ENCODE results near the gene KRT33A. TPM values are rescaled to one million over a fixed set of nuclear protein-coding genes. Genes with fewer than 3 reads are reported as not detected.

The KRT33A gene
- total and polyA plus RNA-seq, 2 experiments from 2014 or later = not detected

DNA sequence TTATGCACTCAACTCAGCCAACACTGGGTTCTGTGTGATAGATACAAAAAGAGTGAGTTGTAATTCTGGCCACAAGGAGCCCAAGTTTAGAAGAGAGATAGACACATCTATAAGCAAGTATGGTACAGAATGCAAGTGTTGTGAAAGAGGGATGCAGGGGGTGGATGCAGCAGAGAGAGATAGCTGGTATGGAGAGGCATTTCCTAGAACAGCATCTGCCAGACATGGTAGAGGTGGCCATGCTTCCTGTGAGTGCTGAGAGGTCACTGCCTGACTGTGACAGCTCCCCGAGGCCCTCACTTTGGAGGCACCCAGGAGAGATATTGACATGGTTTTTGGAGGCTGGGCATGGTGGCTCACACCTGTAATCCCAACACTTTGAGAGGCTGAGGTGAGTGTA lies 39.5 kb downstream of the KRT33A start:
- no peaks in the 10 kb centered on the region for H3K36me3 ChIP-seq (replicated peaks; ENCODE audit: insufficient read depth, low read depth)
- no peaks in the 10 kb centered on the region for H4K20me1 ChIP-seq (ENCODE audit: insufficient read depth, poor library complexity, severe bottlenecking)
- peaks cover 6% of the 10 kb centered on the region for H3K27me3 ChIP-seq
- no peak for TF ChIP-seq EZH2 (IDR thresholded peaks at IDR 0.05; ENCODE audit: borderline replicate concordance)
- TF ChIP-seq, protein P1, sequence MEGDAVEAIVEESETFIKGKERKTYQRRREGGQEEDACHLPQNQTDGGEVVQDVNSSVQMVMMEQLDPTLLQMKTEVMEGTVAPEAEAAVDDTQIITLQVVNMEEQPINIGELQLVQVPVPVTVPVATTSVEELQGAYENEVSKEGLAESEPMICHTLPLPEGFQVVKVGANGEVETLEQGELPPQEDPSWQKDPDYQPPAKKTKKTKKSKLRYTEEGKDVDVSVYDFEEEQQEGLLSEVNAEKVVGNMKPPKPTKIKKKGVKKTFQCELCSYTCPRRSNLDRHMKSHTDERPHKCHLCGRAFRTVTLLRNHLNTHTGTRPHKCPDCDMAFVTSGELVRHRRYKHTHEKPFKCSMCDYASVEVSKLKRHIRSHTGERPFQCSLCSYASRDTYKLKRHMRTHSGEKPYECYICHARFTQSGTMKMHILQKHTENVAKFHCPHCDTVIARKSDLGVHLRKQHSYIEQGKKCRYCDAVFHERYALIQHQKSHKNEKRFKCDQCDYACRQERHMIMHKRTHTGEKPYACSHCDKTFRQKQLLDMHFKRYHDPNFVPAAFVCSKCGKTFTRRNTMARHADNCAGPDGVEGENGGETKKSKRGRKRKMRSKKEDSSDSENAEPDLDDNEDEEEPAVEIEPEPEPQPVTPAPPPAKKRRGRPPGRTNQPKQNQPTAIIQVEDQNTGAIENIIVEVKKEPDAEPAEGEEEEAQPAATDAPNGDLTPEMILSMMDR (IDR thresholded peaks at IDR 0.05; ENCODE audit: poor library complexity) = no peak
- no peak for TF ChIP-seq EZH2phosphoT487 (IDR thresholded peaks at IDR 0.05; ENCODE audit: low read depth, severe bottlenecking, unreplicated experiment)
- H3K27ac ChIP-seq = no peak overlapping the region
- H3K9me3 ChIP-seq (ENCODE audit: low read depth) = no peaks in the 10 kb centered on the region
- no peak overlapping the region for H3K4me2 ChIP-seq
- no peaks in the 10 kb centered on the region for H3K4me1 ChIP-seq (ENCODE audit: insufficient read depth)
- no peak overlapping the region for H2AFZ ChIP-seq
- DNase-seq (ENCODE audit: low spot score) = no peak
- H3K4me3 ChIP-seq = no peak overlapping the region
- no peaks in the 10 kb centered on the region for H3K79me2 ChIP-seq
- 69% methylated on average over 1 of the region's 1 CpG for WGBS (ENCODE audit: low lambda C conversion rate, missing lambda C conversion rate)
- H3K9me2 ChIP-seq (replicated peaks; ENCODE audit: insufficient read depth) = no peaks in the 10 kb centered on the region

GRCh38 chr17:41308918-41309359 lies 41.7 kb downstream of the KRT33A start, which contains the start of gene KRTAP16-1:
TSS of gene KRTAP16-1 (minus strand) at chr17:41309309. CDS start at chr17:41309253, 56 bp downstream.
- H3K36me3 ChIP-seq (replicated peaks; ENCODE audit: insufficient read depth, low read depth) = no peaks in the 10 kb centered on the region
- no peak within 1 kb of the TSS for H2AFZ ChIP-seq
- 85% methylated on average over 7 of the region's 7 CpGs for WGBS (ENCODE audit: low lambda C conversion rate, missing lambda C conversion rate)
- no peaks in the 10 kb centered on the region for H3K27me3 ChIP-seq
- H3K4me2 ChIP-seq = no peak within 1 kb of the TSS
- H3K4me3 ChIP-seq = no peak within 1 kb of the TSS
- H3K9me2 ChIP-seq (replicated peaks; ENCODE audit: insufficient read depth) = no peaks in the 10 kb centered on the region
- no peak within 1 kb of the TSS for H3K27ac ChIP-seq
- DNase-seq (ENCODE audit: low spot score) = no peak
- no peaks in the 10 kb centered on the region for H3K9me3 ChIP-seq (ENCODE audit: low read depth)
- no peaks in the 10 kb centered on the region for H3K4me1 ChIP-seq (ENCODE audit: insufficient read depth)
- no peaks in the 10 kb centered on the region for H4K20me1 ChIP-seq (ENCODE audit: insufficient read depth, poor library complexity, severe bottlenecking)
- H3K79me2 ChIP-seq = no peaks in the 10 kb centered on the region
- no peak for TF ChIP-seq EZH2phosphoT487 (IDR thresholded peaks at IDR 0.05; ENCODE audit: low read depth, severe bottlenecking, unreplicated experiment)
- TF ChIP-seq, protein P1 (IDR thresholded peaks at IDR 0.05; ENCODE audit: poor library complexity) = no peak
- TF ChIP-seq EZH2 (IDR thresholded peaks at IDR 0.05; ENCODE audit: borderline replicate concordance) = no peak

DNA sequence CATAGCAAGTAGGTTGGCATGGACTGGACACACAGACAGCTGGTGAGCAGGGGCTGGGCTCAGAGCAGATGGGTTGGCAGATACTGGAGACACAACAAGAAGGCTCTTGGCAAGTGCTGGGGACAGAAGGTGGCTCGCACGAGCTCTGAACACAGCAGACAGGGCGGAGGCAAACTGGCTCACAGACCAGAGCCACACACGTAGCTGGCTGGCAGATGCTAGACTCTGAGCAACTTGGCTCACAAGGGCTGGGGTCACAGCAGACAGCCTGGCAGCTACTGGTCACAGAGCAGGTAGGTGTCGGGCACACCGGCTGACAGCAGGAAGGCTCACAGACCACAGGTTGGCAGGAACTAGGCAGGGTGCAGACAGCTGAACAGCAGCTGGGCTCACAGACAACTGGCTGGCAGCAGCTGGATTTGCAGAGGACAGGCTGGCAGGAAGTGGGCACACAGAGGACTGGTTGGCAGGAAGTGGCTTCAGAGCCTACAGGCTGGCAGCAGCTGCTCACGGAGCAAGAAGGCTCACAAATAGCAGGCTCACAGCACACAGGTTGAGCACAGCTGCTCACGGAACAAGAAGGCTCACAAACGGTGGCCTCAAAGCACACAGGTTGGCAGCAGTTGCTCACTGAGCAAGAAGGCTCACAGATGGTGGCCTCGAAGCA lies 42.2 kb downstream of the KRT33A start:
- Histone ChIP-seq H3K4me3 (no peak overlapping the region), H3K4me2 (no peak overlapping the region), H3K9me3 (ENCODE audit: low read depth) (no peaks in the 10 kb centered on the region), H3K9me2 (replicated peaks; ENCODE audit: insufficient read depth) (no peaks in the 10 kb centered on the region), H4K20me1 (ENCODE audit: insufficient read depth, poor library complexity, severe bottlenecking) (no peaks in the 10 kb centered on the region), H3K27ac (no peak overlapping the region), H3K79me2 (no peaks in the 10 kb centered on the region), H3K27me3 (no peaks in the 10 kb centered on the region), H3K4me1 (ENCODE audit: insufficient read depth) (no peaks in the 10 kb centered on the region), H2AFZ (no peak overlapping the region), H3K36me3 (replicated peaks; ENCODE audit: insufficient read depth, low read depth) (no peaks in the 10 kb centered on the region)
- TF ChIP-seq EZH2 (IDR thresholded peaks at IDR 0.05; ENCODE audit: borderline replicate concordance) = no peak
- TF ChIP-seq, protein P1 (IDR thresholded peaks at IDR 0.05; ENCODE audit: poor library complexity) = no peak
- TF ChIP-seq EZH2phosphoT487 (IDR thresholded peaks at IDR 0.05; ENCODE audit: low read depth, severe bottlenecking, unreplicated experiment) = no peak
- 90% methylated on average over 10 of the region's 10 CpGs for WGBS (ENCODE audit: low lambda C conversion rate, missing lambda C conversion rate)
- no peak for DNase-seq (ENCODE audit: low spot score)
